ENCODE data around the gene MCTP1. TPM values are rescaled to one million over a fixed set of nuclear protein-coding genes. Genes with fewer than 3 reads are reported as not detected.

Gene MCTP1
- total RNA-seq, 1 donor from 2014 or later = 1.7 TPM

DNA sequence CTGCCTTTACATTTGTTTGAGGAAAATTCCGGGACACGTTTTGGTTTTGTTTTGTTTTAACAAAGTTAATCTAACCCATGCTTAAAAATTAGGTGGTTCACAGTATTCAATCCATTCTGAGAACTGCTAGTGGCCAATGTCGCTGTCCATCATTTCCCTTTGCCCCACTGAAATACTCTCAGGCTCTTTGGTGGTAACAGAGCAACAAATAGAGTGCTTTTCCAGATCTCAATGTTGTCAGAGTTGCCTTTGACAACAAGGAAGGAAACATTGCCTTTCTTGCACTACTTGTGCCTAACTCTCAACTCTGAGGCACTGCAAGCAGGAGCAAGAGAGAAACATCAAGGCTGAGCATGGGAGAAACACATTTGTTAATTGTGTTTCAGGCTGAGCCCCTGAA lies 154.0 kb downstream of the MCTP1 start:
- Mint-ChIP-seq H3K4me1 (no peaks in the 10 kb centered on the region), H3K36me3 (ENCODE audit: low read depth) (no peaks in the 10 kb centered on the region), H3K27me3 (ENCODE audit: low read depth) (no peaks in the 10 kb centered on the region), H3K4me3 (no peak overlapping the region), H3K27ac (ENCODE audit: unreplicated experiment) (no peak overlapping the region), H3K9me3 (no peaks in the 10 kb centered on the region)
- TF ChIP-seq CTCF (conservative IDR thresholded peaks at IDR 0.05) = no peak
- DNase-seq (ENCODE audit: low read depth, low spot score) = no peak

DNA sequence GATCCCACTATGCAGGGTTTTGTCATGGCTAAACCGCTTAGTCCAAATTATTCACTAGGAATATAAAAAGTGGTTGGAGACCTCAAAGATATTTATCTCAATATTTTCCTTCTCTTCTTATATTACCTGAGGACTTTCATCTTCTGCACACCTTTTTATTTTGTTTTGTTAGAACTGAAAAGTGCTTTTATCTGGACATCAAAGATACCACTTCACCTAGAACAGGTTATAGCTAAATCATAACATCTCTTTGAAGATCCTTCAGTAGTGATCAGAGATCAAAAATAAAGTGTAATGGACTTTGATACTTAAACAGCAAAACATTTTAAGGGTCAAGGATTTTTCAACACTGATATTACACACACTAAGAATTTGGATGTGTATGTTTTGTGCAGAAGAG lies 160.2 kb downstream of the MCTP1 start:
- Mint-ChIP-seq H3K36me3 (ENCODE audit: low read depth) (no peaks in the 10 kb centered on the region), H3K9me3 (peaks cover 3% of the 10 kb centered on the region), H3K27ac (ENCODE audit: unreplicated experiment) (no peak overlapping the region), H3K27me3 (ENCODE audit: low read depth) (no peaks in the 10 kb centered on the region), H3K4me1 (no peaks in the 10 kb centered on the region), H3K4me3 (no peak overlapping the region)
- no peak for TF ChIP-seq CTCF (conservative IDR thresholded peaks at IDR 0.05)
- DNase-seq (ENCODE audit: low read depth, low spot score) = no peak

- DNase-seq (ENCODE audit: low read depth, low spot score) = no peak
- no peaks in the 10 kb centered on the region for H3K27me3 Mint-ChIP-seq (ENCODE audit: low read depth)
- H3K36me3 Mint-ChIP-seq (ENCODE audit: low read depth) = no peaks in the 10 kb centered on the region
- peaks cover 6% of the 10 kb centered on the region for H3K9me3 Mint-ChIP-seq
- no peaks in the 10 kb centered on the region for H3K4me1 Mint-ChIP-seq
- TF ChIP-seq CTCF (conservative IDR thresholded peaks at IDR 0.05) = no peak
- H3K4me3 Mint-ChIP-seq = no peak overlapping the region
- H3K27ac Mint-ChIP-seq (ENCODE audit: unreplicated experiment) = no peak overlapping the region
These were observed 160.8 kb downstream of the MCTP1 start for GRCh38 chr5:95124101-95124500.

GRCh38 chr5:95114902-95115301 lies 170.0 kb downstream of the MCTP1 start:
- Mint-ChIP-seq H3K36me3 (ENCODE audit: low read depth) (peaks cover 3% of the 10 kb centered on the region), H3K27me3 (ENCODE audit: low read depth) (no peaks in the 10 kb centered on the region), H3K4me3 (no peak overlapping the region), H3K27ac (ENCODE audit: unreplicated experiment) (no peak overlapping the region), H3K4me1 (no peaks in the 10 kb centered on the region), H3K9me3 (peaks cover 15% of the 10 kb centered on the region)
- TF ChIP-seq CTCF (conservative IDR thresholded peaks at IDR 0.05) = no peak
- DNase-seq (ENCODE audit: low read depth, low spot score) = no peak

GRCh38 chr5:95114305-95114704 lies 170.6 kb downstream of the MCTP1 start:
- Mint-ChIP-seq H3K36me3 (ENCODE audit: low read depth) (peaks cover 3% of the 10 kb centered on the region), H3K27ac (ENCODE audit: unreplicated experiment) (no peak overlapping the region), H3K9me3 (peaks cover 14% of the 10 kb centered on the region), H3K4me3 (no peak overlapping the region), H3K4me1 (no peaks in the 10 kb centered on the region), H3K27me3 (ENCODE audit: low read depth) (no peaks in the 10 kb centered on the region)
- no peak for DNase-seq (ENCODE audit: low read depth, low spot score)
- no peak for TF ChIP-seq CTCF (conservative IDR thresholded peaks at IDR 0.05)

DNA sequence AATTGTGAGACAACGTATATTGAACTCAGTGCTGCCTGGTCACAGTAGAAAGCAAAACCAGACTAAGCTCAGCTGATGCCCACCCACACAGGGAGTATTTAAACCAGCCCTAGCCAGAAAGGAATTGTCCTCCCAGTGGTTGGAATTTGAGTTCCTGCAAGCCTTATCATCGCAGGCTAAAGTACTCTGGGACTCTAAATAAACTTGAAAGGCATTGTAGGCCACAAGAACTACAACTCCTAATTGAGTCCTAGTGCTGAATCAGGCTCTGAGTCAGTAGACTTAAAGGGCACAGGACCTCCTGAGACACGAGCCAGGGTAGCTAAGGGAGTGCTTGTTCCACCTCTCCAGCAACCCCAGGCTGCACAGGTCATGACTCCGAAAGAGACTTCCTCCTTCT lies 171.4 kb downstream of the MCTP1 start:
- Mint-ChIP-seq H3K27ac (ENCODE audit: unreplicated experiment) (no peak overlapping the region), H3K36me3 (ENCODE audit: low read depth) (peaks cover 3% of the 10 kb centered on the region), H3K4me3 (no peak overlapping the region), H3K4me1 (no peaks in the 10 kb centered on the region), H3K9me3 (peaks cover 10% of the 10 kb centered on the region), H3K27me3 (ENCODE audit: low read depth) (no peaks in the 10 kb centered on the region)
- TF ChIP-seq CTCF (conservative IDR thresholded peaks at IDR 0.05) = no peak
- DNase-seq (ENCODE audit: low read depth, low spot score) = no peak

Measured in neural crest cell (in vitro differentiated cells).